ENCODE results near the gene DERL3.
"Not testable (repeated sequence)": the region's sequence is repeated elsewhere in the genome, so short reads cannot be mapped to it uniquely, and the experiment has no call there.

DERL3 gene

GRCh38 chr22:23838681-23839468 is at the start of gene DERL3:
Gene DERL3, minus strand, starts transcription at chr22:23839006. Its CDS starts 19 bp downstream, at chr22:23838987.
- peak; percentile 99 for DNase-seq

- DNase-seq, result no peak
Measured at GRCh38 chr22:23884140-23884539, 45.3 kb upstream of the DERL3 start.

GRCh38 chr22:23883658-23884057 is 44.9 kb upstream of the DERL3 start:
- DNase-seq, result no peak

GRCh38 chr22:23882370-23882769 is 43.6 kb upstream of the DERL3 start:
- DNase-seq, result no peak

GRCh38 chr22:23878219-23878618 is 39.4 kb upstream of the DERL3 start:
- no peak for DNase-seq

- no peak for DNase-seq
Measured at GRCh38 chr22:23877566-23877965, 38.8 kb upstream of the DERL3 start.

- no peak for DNase-seq
Measured at GRCh38 chr22:23875801-23876200, 37.0 kb upstream of the DERL3 start.

- no peak for DNase-seq
Measured at GRCh38 chr22:23874871-23875270, 36.1 kb upstream of the DERL3 start.

- DNase-seq, result no peak
Measured at GRCh38 chr22:23868580-23868979, 29.8 kb upstream of the DERL3 start.

- not testable (repeated sequence) for DNase-seq
Measured at GRCh38 chr22:23864499-23865154, 25.8 kb upstream of the DERL3 start.

GRCh38 chr22:23862103-23862502 is 23.3 kb upstream of the DERL3 start:
- DNase-seq, result peak; percentile 48

GRCh38 chr22:23860187-23860586 is 21.4 kb upstream of the DERL3 start:
- not testable (repeated sequence) for DNase-seq

- DNase-seq, result no peak
Measured at GRCh38 chr22:23859201-23859600, 20.4 kb upstream of the DERL3 start.

- DNase-seq, result no peak
Measured at GRCh38 chr22:23858484-23858815, 19.6 kb upstream of the DERL3 start.

GRCh38 chr22:23857606-23858483 is 19.0 kb upstream of the DERL3 start, which contains the start of gene SLC2A11:
Gene SLC2A11, plus strand, starts transcription at chr22:23857875. Its CDS starts 125 bp downstream, at chr22:23858000.
- DNase-seq, result peak; percentile 97

- DNase-seq, result peak; percentile 33
Measured at GRCh38 chr22:23856721-23857605, 18.2 kb upstream of the DERL3 start.

GRCh38 chr22:23850136-23850611 is 11.4 kb upstream of the DERL3 start:
- no peak for DNase-seq

GRCh38 chr22:23849009-23850006 is 10.5 kb upstream of the DERL3 start:
- peak; percentile 89 for DNase-seq

GRCh38 chr22:23847991-23848864 is 9.4 kb upstream of the DERL3 start:
- no peak for DNase-seq

All from CD4-positive, alpha-beta T cell treated with Interleukin-17A for 4 hours (primary cell).